ENCODE results near the gene CFB. TPM values are rescaled to one million over a fixed set of nuclear protein-coding genes. Genes with fewer than 3 reads are reported as not detected.

The CFB gene
- total RNA-seq, 1 experiment from 2014 or later: not detected

- ChIA-PET POLR2A (ENCODE audit: unreplicated experiment) (no interaction called here), CTCF (no interaction called here)
- H3K4me3 ChIP-seq (ENCODE audit: low read length): no peak overlapping the region
- BruUV-seq (replicated peaks): no TSS peak
- H3K4me2 ChIP-seq (ENCODE audit: low read length): no peak overlapping the region
- H3F3A ChIP-seq (ENCODE audit: low read length, unreplicated experiment): no peaks in the 10 kb centered on the region
- no peak for DNase-seq
- intact Hi-C loops (cut with micrococcal nuclease): no loop called here
- H2AFZ ChIP-seq (ENCODE audit: low read length): no peak overlapping the region
- peaks cover 15% of the 10 kb centered on the region for H3K36me3 ChIP-seq (ENCODE audit: low read depth, low read length)
- no peaks in the 10 kb centered on the region for H3K79me2 ChIP-seq (ENCODE audit: low read length)
- ATAC-seq: no peak
- H4K20me1 ChIP-seq (ENCODE audit: low read length): no peaks in the 10 kb centered on the region
- H3K9me3 ChIP-seq (ENCODE audit: low read length): no peaks in the 10 kb centered on the region
- H3K27me3 ChIP-seq (ENCODE audit: low read length): no peaks in the 10 kb centered on the region
- H3K9ac ChIP-seq (ENCODE audit: low read length): no peak overlapping the region
- no peaks in the 10 kb centered on the region for H3K9me2 ChIP-seq (replicated peaks; ENCODE audit: low read length)
- TF ChIP-seq CTCF (conservative IDR thresholded peaks at IDR 0.05; ENCODE audit: low read depth, low read length) (no peak), EZH2 (IDR thresholded peaks at IDR 0.05; ENCODE audit: low read length, unreplicated experiment) (no peak), EZH2phosphoT487 (IDR thresholded peaks at IDR 0.05; ENCODE audit: borderline replicate concordance, low read length) (no peak)
- peaks cover 23% of the 10 kb centered on the region for H3K4me1 ChIP-seq (ENCODE audit: insufficient read depth, low read length)
- no peak overlapping the region; the same call in 1 of the 2 replicates for H3K27ac ChIP-seq (ENCODE audit: low read length)
These were observed 2.4 kb downstream of the CFB start for GRCh38 chr6:31948306-31948705.

- Histone ChIP-seq H3F3A (ENCODE audit: low read length, unreplicated experiment) (no peaks in the 10 kb centered on the region), H3K9me2 (replicated peaks; ENCODE audit: low read length) (no peaks in the 10 kb centered on the region), H3K9ac (ENCODE audit: low read length) (no peak overlapping the region), H3K9me3 (ENCODE audit: low read length) (no peaks in the 10 kb centered on the region), H3K27ac (ENCODE audit: low read length) (peak overlapping the region; percentile 4), H3K4me2 (ENCODE audit: low read length) (no peak overlapping the region), H2AFZ (ENCODE audit: low read length) (no peak overlapping the region), H3K79me2 (ENCODE audit: low read length) (no peaks in the 10 kb centered on the region), H3K36me3 (ENCODE audit: low read depth, low read length) (peaks cover 21% of the 10 kb centered on the region), H3K27me3 (ENCODE audit: low read length) (no peaks in the 10 kb centered on the region), H3K4me3 (ENCODE audit: low read length) (no peak overlapping the region), H4K20me1 (ENCODE audit: low read length) (no peaks in the 10 kb centered on the region), H3K4me1 (ENCODE audit: insufficient read depth, low read length) (peaks cover 23% of the 10 kb centered on the region)
- POLR2A ChIA-PET (ENCODE audit: unreplicated experiment): no interaction called here
- BruUV-seq (replicated peaks): TSS peak; percentile 6
- TF ChIP-seq EZH2 (IDR thresholded peaks at IDR 0.05; ENCODE audit: low read length, unreplicated experiment) (no peak), EZH2phosphoT487 (IDR thresholded peaks at IDR 0.05; ENCODE audit: borderline replicate concordance, low read length) (no peak), CTCF (conservative IDR thresholded peaks at IDR 0.05; ENCODE audit: low read depth, low read length) (no peak)
- ATAC-seq (peak; percentile 11; the same call in 1 of the 2 replicates), DNase-seq (peak; percentile 49)
- intact Hi-C loops (cut with micrococcal nuclease): no loop called here
- CTCF ChIA-PET: no interaction called here
These were observed 3.0 kb downstream of the CFB start for GRCh38 chr6:31948753-31949413.

GRCh38 chr6:31949926-31950548, 4.1 kb downstream of the CFB start:
- Histone ChIP-seq H3K4me3 (ENCODE audit: low read length) (no peak overlapping the region), H3F3A (ENCODE audit: low read length, unreplicated experiment) (no peaks in the 10 kb centered on the region), H3K4me1 (ENCODE audit: insufficient read depth, low read length) (peaks cover 19% of the 10 kb centered on the region), H3K9me3 (ENCODE audit: low read length) (no peaks in the 10 kb centered on the region), H3K4me2 (ENCODE audit: low read length) (no peak overlapping the region), H3K9me2 (replicated peaks; ENCODE audit: low read length) (no peaks in the 10 kb centered on the region), H4K20me1 (ENCODE audit: low read length) (no peaks in the 10 kb centered on the region), H3K9ac (ENCODE audit: low read length) (no peak overlapping the region), H3K27ac (ENCODE audit: low read length) (no peak overlapping the region), H3K79me2 (ENCODE audit: low read length) (no peaks in the 10 kb centered on the region), H3K36me3 (ENCODE audit: low read depth, low read length) (peaks cover 32% of the 10 kb centered on the region), H2AFZ (ENCODE audit: low read length) (no peak overlapping the region), H3K27me3 (ENCODE audit: low read length) (no peaks in the 10 kb centered on the region)
- CTCF ChIA-PET: no interaction called here
- no peak for ATAC-seq
- intact Hi-C loops (cut with micrococcal nuclease): no loop called here
- no peak for TF ChIP-seq EZH2phosphoT487 (IDR thresholded peaks at IDR 0.05; ENCODE audit: borderline replicate concordance, low read length)
- no peak for TF ChIP-seq CTCF (conservative IDR thresholded peaks at IDR 0.05; ENCODE audit: low read depth, low read length)
- no peak for TF ChIP-seq EZH2 (IDR thresholded peaks at IDR 0.05; ENCODE audit: low read length, unreplicated experiment)
- no peak for DNase-seq
- BruUV-seq (replicated peaks): no TSS peak
- POLR2A ChIA-PET (ENCODE audit: unreplicated experiment): no interaction called here
